ENCODE measurements around the gene CAMK2A. TPM values are rescaled to one million over a fixed set of nuclear protein-coding genes. Genes with fewer than 3 reads are reported as not detected.

CAMK2A gene
- total and polyA plus RNA-seq, 2 experiments from 2014 or later: 0.18 TPM; not detected in 1

GRCh38 chr5:150339165-150339564 is 49.6 kb upstream of the CAMK2A start:
- H3K27me3 ChIP-seq (ENCODE audit: insufficient read depth): no peaks in the 10 kb centered on the region
- H3K27ac ChIP-seq (ENCODE audit: low read depth): no peak overlapping the region
- H3K9me3 Mint-ChIP-seq: no peaks in the 10 kb centered on the region; the same call in 2 of the 3 replicates
- H3K4me1 ChIP-seq (ENCODE audit: insufficient read depth): no peaks in the 10 kb centered on the region
- H3F3A ChIP-seq (replicated peaks; ENCODE audit: low read depth): no peaks in the 10 kb centered on the region
- TF ChIP-seq JUNB (IDR thresholded peaks at IDR 0.05; ENCODE audit: unreplicated experiment): no peak
- TF ChIP-seq CREB1 (CRISPR knock-in tag; IDR thresholded peaks at IDR 0.05; ENCODE audit: low read depth): no peak
- TF ChIP-seq REST (IDR thresholded peaks at IDR 0.05; ENCODE audit: unreplicated experiment): no peak
- TF ChIP-seq EZH2 (IDR thresholded peaks at IDR 0.05; ENCODE audit: low read depth, unreplicated experiment): no peak
- TF ChIP-seq STAT1 (IDR thresholded peaks at IDR 0.05; ENCODE audit: unreplicated experiment): no peak
- no peak for TF ChIP-seq EZH2phosphoT487 (IDR thresholded peaks at IDR 0.05; ENCODE audit: unreplicated experiment)
- no peak for TF ChIP-seq ZNF331 (CRISPR knock-in tag; IDR thresholded peaks at IDR 0.05; ENCODE audit: low read depth)
- TF ChIP-seq NANOG (IDR thresholded peaks at IDR 0.05; ENCODE audit: borderline replicate concordance): no peak
- TF ChIP-seq CTCF (conservative IDR thresholded peaks at IDR 0.05; ENCODE audit: low read depth in 2 of 2): no peak
- no peak for TF ChIP-seq ETS1 (IDR thresholded peaks at IDR 0.05)
- TF ChIP-seq POLR2AphosphoS5 (IDR thresholded peaks at IDR 0.05; ENCODE audit: low read depth): no peak
- TF ChIP-seq ZNF462 (CRISPR knock-in tag; IDR thresholded peaks at IDR 0.05): no peak
- TF ChIP-seq ZNF114 (CRISPR knock-in tag; IDR thresholded peaks at IDR 0.05): no peak
- no peak overlapping the region for H2AFZ ChIP-seq
- no peak for DNase-seq (ENCODE audit: low spot score)
- H3K4me3 ChIP-seq: no peak overlapping the region
- H3K79me2 ChIP-seq (replicated peaks; ENCODE audit: insufficient read depth): no peaks in the 10 kb centered on the region
- peaks cover 5% of the 10 kb centered on the region for H3K27me3 Mint-ChIP-seq (ENCODE audit: insufficient read depth, low read depth, poor library complexity)
- H3K36me3 ChIP-seq (ENCODE audit: insufficient read depth): no peaks in the 10 kb centered on the region
- no peak overlapping the region for H3K4me3 Mint-ChIP-seq
- no peak for ATAC-seq
- no peaks in the 10 kb centered on the region for H4K20me1 ChIP-seq (replicated peaks; ENCODE audit: insufficient read depth)
- H3K4me1 Mint-ChIP-seq: peaks cover 12% of the 10 kb centered on the region; the same call in 2 of the 3 replicates
- H3K36me3 Mint-ChIP-seq (ENCODE audit: low read depth): no peaks in the 10 kb centered on the region
- no peak overlapping the region for H3K27ac Mint-ChIP-seq
- H3K9me2 ChIP-seq (ENCODE audit: insufficient read depth): peaks cover 6% of the 10 kb centered on the region; the same call in 1 of the 2 replicates
- H3K4me2 ChIP-seq: no peak overlapping the region
